ENCODE measurements around the gene GNA12. TPM values are rescaled to one million over a fixed set of nuclear protein-coding genes. Genes with fewer than 3 reads are reported as not detected.

Gene GNA12
- total RNA-seq, 3 donors from 2014 or later = 21.7 to 57.7 (median 25.7) TPM

DNA sequence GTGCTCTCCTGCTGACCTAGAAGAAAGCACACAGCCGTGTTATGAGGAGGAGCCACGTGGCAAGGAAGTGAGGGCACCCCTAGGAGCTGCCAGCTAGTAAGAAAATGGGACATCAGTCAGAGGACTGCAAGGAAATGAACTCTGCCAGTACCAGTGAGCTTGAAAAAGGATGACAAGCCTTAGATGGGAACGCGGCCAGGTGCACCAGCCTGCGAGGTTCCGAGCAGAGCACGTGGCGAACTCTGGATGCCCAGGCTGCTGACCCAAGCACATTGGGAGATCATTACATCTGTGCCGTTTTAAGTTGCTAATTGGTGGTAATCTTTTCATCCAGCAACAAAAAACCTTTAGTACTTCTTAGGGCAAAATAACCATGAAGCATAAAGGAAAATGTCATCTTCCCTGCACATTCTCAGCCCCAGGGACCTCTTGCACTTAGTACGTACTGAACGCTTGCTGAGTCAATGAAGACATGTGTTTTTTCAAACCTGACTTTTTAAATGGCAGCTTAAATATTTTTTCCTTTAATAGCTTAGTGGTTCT, 86.7 kb downstream of the GNA12 start:
- Histone ChIP-seq H3K4me1 (ENCODE audit: low read depth) (peaks cover 12% of the 10 kb centered on the region), H3K9me3 (no peaks in the 10 kb centered on the region), H3K4me3 (no peak overlapping the region), H3K36me3 (ENCODE audit: low read depth) (no peaks in the 10 kb centered on the region)
- intact Hi-C loops (cut with DNase I, micrococcal nuclease) = no loop called here
- TF ChIP-seq, protein P1, sequence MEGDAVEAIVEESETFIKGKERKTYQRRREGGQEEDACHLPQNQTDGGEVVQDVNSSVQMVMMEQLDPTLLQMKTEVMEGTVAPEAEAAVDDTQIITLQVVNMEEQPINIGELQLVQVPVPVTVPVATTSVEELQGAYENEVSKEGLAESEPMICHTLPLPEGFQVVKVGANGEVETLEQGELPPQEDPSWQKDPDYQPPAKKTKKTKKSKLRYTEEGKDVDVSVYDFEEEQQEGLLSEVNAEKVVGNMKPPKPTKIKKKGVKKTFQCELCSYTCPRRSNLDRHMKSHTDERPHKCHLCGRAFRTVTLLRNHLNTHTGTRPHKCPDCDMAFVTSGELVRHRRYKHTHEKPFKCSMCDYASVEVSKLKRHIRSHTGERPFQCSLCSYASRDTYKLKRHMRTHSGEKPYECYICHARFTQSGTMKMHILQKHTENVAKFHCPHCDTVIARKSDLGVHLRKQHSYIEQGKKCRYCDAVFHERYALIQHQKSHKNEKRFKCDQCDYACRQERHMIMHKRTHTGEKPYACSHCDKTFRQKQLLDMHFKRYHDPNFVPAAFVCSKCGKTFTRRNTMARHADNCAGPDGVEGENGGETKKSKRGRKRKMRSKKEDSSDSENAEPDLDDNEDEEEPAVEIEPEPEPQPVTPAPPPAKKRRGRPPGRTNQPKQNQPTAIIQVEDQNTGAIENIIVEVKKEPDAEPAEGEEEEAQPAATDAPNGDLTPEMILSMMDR (IDR thresholded peaks at IDR 0.05) = no peak
- ATAC-seq = no peak
- no peak for DNase-seq

DNA sequence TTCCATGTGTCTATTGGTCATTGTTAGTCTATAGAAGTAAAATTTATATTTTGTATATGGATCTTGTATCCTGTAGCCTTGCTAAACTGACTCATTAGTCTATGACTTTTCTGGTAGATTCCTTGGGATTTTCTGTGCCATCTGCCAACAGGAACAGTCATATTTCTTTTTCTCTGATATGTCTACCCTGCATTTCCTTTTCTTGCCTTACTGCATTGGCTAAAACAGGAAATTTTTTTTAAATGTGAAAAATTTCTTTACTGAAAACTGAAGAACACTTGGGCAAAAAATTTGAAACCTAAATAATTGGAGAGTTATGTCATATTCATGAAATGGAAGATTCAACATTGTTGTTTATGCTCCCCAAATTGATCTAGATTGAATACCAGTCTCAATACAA, 88.6 kb downstream of the GNA12 start:
- TF ChIP-seq, protein P1 (IDR thresholded peaks at IDR 0.05) = no peak
- H3K9me3 ChIP-seq = no peaks in the 10 kb centered on the region
- H3K4me3 ChIP-seq = no peak overlapping the region
- ATAC-seq (no peak), DNase-seq (no peak)
- intact Hi-C loops (cut with DNase I, micrococcal nuclease) = no loop called here
- no peaks in the 10 kb centered on the region for H3K36me3 ChIP-seq (ENCODE audit: low read depth)
- H3K4me1 ChIP-seq (ENCODE audit: low read depth) = peaks cover 6% of the 10 kb centered on the region

DNA sequence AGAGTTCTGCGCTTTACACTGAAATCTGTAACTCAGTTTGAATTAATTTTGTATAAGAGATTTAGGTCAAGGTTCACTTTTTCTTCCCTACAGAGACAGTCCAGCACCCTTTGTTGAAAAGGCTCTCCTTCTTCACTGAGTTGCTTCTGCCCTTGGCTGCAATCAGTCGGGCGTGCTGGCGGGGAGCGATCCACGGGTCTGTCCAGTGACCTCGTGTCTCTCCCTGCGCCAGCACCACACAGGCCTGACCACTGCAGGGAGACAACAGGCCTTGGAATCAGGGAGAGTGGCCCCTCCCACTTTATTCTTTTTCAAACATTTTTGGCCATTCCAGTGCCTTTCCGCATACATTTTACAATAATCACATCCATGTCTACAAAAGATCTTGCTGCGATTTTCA, 89.2 kb downstream of the GNA12 start:
- Histone ChIP-seq H3K4me1 (ENCODE audit: low read depth) (peaks cover 6% of the 10 kb centered on the region), H3K36me3 (ENCODE audit: low read depth) (no peaks in the 10 kb centered on the region), H3K9me3 (no peaks in the 10 kb centered on the region), H3K4me3 (no peak overlapping the region)
- DNase-seq (no peak), ATAC-seq (no peak)
- TF ChIP-seq, protein P1 (IDR thresholded peaks at IDR 0.05) = no peak
- intact Hi-C loops (cut with DNase I, micrococcal nuclease) = no loop called here

DNA sequence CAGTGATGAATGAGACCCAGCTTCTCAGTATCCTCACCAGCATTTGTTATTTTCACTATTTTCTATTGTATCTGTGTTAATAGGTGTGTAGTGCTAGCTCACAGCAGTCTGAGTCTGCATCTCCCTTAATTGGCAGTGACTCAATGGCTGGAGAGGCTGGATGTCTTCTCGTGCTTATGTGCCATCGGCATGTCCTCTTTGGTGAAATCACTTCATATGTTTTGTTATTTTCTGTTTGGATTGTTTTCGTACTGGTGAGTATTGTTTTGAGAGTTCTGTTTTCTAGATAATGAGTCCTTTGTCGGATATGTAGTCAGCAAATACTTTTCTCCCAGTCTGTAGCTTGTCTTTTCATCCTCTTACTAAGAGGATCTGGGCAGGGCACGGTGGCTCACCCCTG, 90.0 kb downstream of the GNA12 start:
- TF ChIP-seq, protein P1 (IDR thresholded peaks at IDR 0.05) = no peak
- DNase-seq (no peak), ATAC-seq (no peak)
- intact Hi-C loops (cut with DNase I, micrococcal nuclease) = no loop called here
- Histone ChIP-seq H3K9me3 (no peaks in the 10 kb centered on the region), H3K36me3 (ENCODE audit: low read depth) (no peaks in the 10 kb centered on the region), H3K4me3 (no peak overlapping the region), H3K4me1 (ENCODE audit: low read depth) (no peaks in the 10 kb centered on the region)

DNA sequence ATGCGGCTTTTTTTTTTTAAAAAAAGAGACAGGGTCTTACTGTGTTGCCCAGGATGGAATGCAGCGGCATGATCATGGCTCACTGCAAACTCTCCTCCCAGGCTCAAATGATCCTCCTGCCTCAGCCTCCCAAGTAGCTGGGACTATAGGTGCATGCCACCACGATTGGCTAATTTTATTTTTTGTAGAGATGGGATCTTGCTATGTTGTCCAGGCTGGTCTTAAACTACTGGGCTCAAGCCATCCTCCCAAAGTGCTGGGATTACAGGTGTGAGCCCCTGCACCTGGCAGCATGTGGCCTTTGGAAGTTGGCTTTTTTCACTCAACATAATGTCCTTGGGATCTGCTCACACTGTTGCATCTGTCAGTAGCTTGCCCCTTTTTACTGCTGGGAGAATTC, 91.0 kb downstream of the GNA12 start:
- ATAC-seq = no peak

More for the DNA sequence above, 91.0 kb downstream of the GNA12 start:
- H3K4me1 ChIP-seq (ENCODE audit: low read depth) = no peaks in the 10 kb centered on the region
- H3K9me3 ChIP-seq = no peaks in the 10 kb centered on the region
- DNase-seq = no peak
- no peak overlapping the region for H3K4me3 ChIP-seq
- TF ChIP-seq, protein P1 (IDR thresholded peaks at IDR 0.05) = no peak
- H3K36me3 ChIP-seq (ENCODE audit: low read depth) = no peaks in the 10 kb centered on the region
- intact Hi-C loops (cut with DNase I, micrococcal nuclease) = no loop called here
